Renal cortex interstitium (tissue), 11 donors: ENCODE data around the gene MCU. TPM values are rescaled to one million over a fixed set of nuclear protein-coding genes. Genes with fewer than 3 reads are reported as not detected.

Source experiments
- DNase-seq, 11 donors: peaks; one replicate each; pipeline ENCODE4 v3.0.0-alpha.2; 2013; ENCODE audit warnings: low read depth in 9 of 11, low spot score in 4 of 11; ENCODE audit errors: extremely low read depth in 1 of 11
- polyA plus RNA-seq, 3 donors: library from polyadenylated mRNA; unstranded; fragments of 120-200 nt; gene quantifications; one replicate each; pipeline ENCODE4 v1.2.1, GENCODE V29; 2013; ENCODE audit not compliant: insufficient read length in 3 of 3

The MCU gene
- polyA plus RNA-seq, 3 donors: 41.0 to 51.6 (median 44.1) TPM

GRCh38 chr10:72850861-72851260 is 158.9 kb downstream of the MCU start:
- no peak for DNase-seq

DNA sequence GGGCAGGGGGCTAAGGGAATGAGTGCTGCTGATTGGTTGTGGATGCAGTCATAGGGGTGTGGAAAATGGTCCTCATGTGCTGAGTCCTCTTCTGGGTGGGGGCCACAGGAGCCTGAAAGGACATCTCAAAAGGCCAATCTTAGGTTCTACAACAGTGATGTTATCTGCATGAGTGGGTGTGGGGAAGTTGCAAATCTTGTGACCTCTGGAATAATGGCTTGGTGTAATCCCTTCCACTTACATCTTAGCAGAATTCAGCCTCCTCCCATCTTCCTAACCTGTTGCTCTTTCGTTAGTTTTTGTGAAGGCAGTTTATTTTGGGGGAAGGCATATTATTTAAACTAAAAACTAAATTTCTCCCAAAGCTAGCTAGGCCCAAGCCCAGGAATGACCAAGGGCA is 159.6 kb downstream of the MCU start:
- no peak for DNase-seq

DNA sequence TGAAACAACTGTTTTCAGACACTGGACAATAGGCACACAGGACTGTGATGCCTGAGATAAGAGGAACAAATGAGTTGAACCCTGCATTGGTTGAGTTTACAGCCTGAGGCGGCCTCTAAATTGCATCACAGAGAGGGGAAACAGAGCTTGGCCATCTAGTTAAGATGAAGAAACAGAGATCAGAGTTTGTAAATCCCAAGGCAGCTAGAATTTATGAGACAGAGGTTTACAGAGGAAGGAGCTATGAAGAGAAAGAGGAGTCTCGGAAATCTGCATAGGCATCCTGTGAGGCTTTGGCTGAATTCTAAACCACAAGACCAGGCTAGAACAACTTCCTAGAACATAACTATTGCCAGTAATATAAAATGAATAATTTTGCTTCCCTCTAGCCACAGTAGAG is 160.6 kb downstream of the MCU start:
- no peak for DNase-seq

DNA sequence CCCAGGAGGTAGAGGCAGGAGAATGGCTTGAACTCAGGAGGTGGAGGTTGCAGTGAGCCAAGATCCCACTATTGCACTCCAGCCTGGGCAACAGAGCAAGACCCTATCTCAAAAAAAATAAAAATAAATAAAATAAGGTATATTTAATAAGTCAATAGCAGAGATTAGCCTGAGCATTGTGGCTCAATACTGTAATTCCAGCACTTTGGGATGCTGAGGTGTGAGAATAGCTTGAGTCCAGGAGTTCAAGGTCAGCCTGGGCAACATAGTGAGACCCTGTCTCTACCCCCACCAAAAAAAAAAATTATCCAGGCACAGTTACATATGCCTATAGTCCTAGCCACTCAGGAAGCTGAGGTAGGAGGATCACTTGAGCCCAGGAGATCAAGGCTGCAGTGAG is 163.2 kb downstream of the MCU start:
- DNase-seq: no peak

DNA sequence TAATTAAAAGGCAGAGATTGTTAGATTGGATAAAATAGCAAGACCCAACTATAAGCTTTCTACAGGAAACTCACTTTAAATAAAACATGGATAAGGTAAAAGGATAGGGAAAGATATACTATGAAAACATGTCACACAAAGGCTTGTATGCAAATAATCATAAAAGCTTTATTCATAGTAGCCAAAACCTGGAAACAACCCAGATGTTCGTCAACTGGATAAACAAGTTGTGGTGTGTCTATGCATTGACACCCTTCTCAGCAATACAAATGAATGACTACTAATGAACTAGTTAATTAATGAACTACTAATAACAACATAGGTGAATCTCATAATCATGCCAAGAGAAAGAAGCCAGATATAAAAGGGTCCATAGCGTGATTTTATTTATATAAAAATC is 163.8 kb downstream of the MCU start:
- DNase-seq: no peak

DNA sequence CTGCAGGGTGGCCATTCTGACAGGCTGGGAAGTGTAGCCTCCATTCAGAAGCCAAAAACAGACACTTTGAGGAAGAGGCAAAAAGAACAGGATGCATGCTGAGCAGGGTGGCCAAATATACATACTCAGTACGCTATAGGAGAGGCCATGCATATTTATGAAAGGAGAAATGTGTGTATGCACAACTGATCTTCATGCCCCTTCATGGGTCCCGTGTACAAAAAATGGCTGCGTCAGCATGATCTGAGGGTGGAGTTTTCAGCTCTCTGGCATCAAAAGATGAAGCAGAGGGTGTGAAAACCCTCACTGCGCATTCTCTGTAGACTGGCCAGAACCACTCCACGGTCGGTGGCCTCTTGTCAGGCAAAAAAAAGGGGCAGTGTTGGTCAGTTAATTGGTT is 166.1 kb downstream of the MCU start:
- no peak for DNase-seq

DNA sequence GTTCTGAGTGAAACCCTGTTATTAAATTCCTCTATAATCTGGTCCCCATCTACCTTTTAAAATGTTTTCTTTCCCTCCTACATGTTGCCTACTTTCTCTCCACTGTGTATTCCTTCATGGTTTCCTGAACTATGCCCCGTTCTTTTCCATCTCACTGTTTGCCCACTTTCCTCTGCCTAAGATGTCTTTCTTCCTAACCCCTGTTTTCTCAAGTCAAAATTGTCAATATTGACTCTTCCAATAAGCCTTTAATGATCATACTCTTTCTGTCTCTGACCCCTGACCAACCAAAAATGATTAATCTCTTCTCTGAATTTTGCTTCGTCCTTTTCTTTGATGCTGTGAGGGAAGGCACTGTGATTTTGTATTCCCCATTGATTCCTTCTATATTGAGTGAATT is 171.0 kb downstream of the MCU start:
- no peak for DNase-seq

DNA sequence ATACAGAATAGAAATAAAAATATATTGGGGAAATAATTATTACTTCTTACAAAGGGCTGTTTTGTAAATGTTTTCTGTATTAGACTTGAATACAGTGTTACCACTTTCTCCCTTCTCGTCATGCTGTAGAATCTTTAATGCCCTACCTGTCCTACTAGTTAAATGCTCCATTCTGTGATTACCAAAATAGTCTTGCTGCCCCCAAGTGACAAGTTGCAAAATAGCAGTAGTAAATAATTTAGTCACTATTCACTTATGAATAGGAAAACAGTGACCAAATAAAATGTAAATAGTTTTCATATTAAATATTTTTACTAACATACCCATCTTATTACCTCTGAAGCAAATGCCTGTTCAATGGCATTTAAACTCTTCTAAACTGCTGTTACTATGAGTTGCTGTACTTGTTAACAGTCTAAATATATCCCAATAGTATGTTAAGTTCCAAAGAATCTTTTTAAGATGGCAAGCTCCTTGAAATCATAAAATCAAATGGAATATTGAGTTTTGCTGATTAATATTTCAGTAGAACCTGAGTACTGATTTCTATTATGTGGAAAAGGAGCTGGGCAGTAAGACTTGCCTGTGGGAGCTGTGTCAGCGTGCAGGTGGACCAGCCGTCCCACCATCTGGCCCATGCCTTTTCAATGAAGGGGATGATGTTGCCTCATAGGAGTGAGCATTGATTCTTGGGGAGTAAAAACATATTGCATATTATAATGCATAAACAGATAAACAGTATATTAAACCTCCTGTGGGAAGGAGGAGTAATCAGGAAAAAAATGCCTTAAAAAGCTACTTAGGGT is 183.5 kb downstream of the MCU start:
- DNase-seq: peak in 5 of 11 donors; percentile 5 to 29 (median 9)

DNA sequence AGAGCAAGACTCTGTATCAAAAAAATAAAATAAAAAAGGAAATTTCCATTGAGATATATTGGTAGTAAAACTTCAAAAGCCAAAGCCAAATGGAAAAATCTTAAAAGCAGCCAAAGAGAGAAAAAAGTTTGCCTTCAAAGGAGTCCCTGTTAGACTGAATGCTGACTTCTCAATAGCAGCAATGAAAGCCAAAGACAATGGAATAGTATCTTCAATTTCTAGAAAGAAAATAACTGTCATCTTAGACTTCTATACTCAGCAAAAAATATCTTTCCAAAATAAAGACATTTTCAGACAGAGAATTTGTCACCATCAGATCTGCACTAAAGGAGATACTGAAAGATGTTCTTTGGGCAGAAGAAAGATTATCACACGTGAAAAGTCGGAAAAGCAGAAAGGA is 187.3 kb downstream of the MCU start:
- DNase-seq: no peak

- DNase-seq: no peak
Measured at GRCh38 chr10:72881291-72881690, 189.3 kb downstream of the MCU start.

DNA sequence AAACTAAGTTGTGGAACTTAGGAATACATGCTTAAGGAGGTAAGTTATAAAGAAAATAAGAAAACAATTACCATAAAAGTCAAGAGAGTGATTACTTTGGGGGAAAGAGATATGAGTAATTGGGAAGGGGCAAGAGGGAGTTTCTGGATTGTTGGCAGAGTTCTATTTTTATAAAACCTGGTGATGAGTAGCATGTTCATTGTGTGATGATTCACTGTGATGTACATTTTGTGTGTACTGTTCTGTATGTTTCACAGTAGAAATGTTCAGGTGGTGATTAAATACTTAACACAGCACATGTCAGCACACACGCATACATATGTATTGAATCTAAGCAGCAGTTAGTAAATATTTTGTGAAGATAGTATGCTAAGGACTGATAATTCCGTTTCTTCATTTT is 191.9 kb downstream of the MCU start:
- no peak for DNase-seq

DNA sequence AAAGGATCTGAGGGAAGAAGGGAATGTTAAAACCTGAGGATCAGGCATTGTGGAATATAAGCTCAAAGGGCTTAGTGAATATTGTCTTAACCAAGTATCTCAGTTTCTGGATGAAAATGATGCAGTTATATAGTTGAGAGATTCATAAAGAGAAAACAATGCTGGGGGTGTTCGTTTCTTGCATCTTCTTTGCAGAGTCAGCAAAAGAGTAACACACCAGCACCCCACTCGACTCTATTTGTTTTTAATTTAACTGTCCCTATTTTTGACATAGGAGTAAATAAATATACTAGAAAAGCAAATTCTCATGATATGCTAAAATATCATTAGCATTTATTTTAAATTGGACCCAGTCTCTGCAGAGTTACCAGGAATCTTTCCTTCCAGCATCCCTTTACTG is 194.0 kb downstream of the MCU start:
- DNase-seq: no peak

DNA sequence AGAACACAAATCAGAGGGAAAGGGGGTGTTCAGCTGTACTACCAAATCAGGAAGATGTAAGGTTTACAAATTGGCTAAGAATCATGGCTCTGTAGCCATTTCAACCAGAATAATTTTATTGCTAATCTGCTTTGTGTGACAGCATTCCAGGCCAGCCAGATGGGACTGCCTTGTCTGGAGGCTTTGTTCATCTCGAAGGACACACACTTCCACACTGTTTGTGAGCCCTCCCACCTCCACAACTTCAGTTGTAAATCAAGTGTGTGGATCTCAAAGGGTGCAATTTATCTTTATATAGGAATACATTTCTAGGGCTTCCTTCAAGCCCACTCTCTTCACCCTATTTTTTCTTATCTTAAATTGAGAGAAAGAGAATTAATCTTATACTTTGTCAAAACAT is 194.7 kb downstream of the MCU start:
- DNase-seq: no peak

GRCh38 chr10:72887043-72887442 is 195.1 kb downstream of the MCU start:
- no peak for DNase-seq

GRCh38 chr10:72888151-72888638 is 196.3 kb downstream of the MCU start:
- no peak for DNase-seq

GRCh38 chr10:72889391-72889831 is 197.5 kb downstream of the MCU start:
- no peak for DNase-seq

DNA sequence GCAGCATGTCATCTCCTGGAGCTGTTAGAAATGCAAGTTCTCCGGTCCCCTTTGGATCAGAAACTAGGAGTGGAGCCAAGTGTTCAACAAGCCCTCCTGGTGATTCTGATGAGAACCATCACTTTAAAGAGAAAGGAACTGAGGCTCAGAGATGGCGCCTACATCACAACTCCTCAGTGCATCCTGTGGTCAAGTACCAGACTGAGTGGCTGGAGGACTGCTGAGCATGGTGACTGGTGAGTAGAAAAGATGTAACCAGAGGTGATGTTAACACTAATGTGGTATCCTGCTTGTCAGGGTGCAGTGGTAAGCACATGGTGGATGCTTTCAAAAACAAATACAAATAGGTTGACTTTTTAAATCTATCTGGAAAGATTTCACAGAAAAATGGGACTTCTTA is 198.1 kb downstream of the MCU start:
- no peak for DNase-seq

DNA sequence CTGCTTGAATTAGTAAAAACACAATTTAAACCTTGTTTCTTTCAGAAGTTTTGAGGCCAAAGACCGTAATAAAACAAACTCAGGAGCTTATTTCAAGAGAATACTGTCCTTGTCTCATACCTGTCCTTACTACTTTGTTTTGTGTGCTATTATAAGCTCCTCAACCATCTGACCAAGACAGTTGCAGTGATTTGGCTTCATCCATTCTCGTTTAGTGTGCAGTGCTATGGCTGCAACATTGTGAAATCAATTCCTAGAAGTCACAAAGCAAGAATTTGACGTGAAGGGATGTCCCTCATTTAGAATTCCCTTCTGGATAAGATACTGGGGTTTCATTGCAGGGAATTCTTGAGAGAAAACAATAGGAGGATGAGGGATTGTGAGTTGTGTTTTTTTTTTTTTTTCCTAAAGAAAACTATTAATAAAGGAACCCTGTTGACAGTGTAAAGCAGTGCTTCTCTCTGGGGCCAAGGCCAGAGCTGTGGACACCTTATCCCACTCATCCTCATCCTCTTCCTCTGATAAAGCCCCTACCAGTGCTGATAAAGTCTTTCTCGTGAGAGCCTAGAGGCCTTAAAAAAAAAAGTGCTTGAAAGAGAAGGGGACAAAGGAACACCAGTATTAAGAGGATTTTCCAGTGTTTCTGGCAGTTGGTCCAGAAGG is 201.3 kb downstream of the MCU start, which contains the start of gene OIT3:
Gene OIT3 (plus strand): TSS at position 604 of the 663 bp plus-strand sequence. CDS start 60 bp downstream, outside the sequence.
- no peak for DNase-seq

GRCh38 chr10:72895236-72895850 is 203.4 kb downstream of the MCU start:
- no peak for DNase-seq

DNA sequence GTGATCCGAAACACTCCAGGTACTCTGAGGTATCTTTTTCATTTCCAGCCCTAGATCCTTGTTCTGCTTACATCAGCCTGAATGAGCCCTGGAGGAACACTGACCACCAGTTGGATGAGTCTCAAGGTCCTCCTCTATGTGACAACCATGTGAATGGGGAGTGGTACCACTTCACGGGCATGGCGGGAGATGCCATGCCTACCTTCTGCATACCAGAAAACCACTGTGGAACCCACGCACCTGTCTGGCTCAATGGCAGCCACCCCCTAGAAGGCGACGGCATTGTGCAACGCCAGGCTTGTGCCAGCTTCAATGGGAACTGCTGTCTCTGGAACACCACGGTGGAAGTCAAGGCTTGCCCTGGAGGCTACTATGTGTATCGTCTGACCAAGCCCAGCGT is 206.7 kb downstream of the MCU start:
- no peak for DNase-seq
